ENCODE results near the gene CYB5R4.
A peak's percentile ranks its signal among the peaks of the same experiment; 100 is the strongest.
"Not testable (repeated sequence)": the region's sequence is repeated elsewhere in the genome, so short reads cannot be mapped to it uniquely, and the experiment has no call there.

The CYB5R4 gene

DNA sequence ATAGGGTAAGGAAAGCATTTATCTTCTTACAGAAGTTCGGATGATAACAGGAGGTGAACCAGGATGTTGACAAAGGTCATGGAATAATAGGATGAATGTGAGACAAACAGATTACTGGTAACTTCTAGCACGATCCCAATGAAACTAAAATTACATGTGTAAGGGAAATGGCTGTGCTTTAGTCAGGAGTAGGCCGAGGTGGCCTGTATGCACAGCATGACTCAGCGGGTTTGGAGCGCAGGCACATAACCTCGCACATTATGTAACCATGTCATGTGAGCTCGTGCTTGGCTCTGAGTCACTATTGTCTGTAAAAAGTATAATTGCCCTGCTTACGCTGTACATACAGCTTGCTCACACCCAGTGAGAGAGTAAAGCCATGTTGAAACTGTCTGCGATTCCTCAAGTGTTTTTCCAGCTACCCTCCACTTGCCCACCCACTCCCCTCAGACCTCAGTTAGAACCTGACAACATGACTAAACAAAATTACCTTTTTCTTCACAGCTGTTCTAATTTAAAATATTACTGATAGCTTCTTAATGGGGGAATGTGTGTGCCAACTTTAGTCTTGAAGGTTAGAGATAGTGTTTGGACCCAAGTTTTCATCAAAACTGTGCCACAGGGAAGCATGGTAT lies 8.2 kb downstream of the CYB5R4 start:
- peak; percentile 77 for DNase-seq

DNA sequence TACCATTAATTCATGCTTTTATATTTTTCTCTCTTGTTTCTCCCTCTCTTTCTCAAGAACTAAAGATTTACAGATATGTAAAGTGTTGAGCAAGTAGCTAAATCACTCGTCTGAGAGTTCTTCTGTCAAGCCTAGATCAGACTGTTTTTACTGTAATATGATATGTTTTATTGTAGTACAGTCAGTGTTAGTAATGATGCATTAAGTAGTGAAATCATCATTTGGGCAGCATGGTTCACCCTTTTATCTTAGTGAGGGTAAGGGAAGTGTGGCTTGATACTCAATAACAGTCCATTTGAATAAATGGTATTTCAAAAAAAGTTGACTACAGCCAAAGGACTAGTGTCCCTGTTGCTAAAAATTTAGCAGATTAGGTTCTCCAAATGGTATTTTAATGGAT lies 9.2 kb downstream of the CYB5R4 start:
- DNase-seq = no peak

DNA sequence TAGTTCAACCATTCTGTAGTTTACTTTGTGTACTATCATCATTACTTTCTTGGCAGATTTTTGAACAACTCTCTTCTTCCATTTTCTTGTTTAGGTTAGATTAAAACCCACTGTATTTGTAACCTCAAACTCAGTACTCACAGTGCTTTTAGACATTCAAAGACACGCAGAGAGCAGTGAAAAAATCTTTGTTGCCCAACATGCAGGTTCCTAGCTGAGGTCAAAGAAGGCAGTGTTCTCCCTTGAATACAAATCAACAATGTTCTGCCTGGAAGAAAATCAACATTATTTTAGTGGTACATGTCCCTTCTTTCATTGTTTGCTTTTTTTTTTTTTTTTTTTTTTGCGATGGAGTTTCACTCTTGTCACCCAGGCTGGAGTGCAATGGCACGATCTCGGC lies 11.2 kb downstream of the CYB5R4 start:
- DNase-seq = no peak

- DNase-seq = no peak
Observed at GRCh38 chr6:83872386-83873118, 13.1 kb downstream of the CYB5R4 start.

GRCh38 chr6:83873869-83874268 lies 14.4 kb downstream of the CYB5R4 start:
- DNase-seq = no peak

GRCh38 chr6:83875843-83876242 lies 16.4 kb downstream of the CYB5R4 start:
- DNase-seq = no peak

GRCh38 chr6:83878902-83879644 lies 19.6 kb downstream of the CYB5R4 start:
- no peak for DNase-seq

DNA sequence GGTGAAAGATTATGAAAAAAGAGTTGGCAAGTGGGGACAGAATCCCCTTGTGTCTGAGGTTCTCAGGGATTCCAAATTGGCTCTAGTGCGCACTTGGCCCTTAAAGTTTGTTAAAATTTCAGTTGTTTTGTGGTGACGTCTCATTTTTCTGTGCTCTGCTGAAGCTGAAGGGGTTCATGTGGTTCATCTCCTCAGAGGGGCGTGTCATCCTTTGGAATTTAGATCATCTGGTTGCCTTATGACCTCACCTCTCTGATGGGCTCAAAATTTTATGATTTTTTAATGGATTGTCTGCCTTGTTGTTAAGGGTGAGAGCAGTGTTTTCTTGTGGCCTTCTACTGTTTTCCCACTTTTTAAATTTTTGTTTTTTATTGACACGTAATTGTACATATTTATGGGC lies 20.3 kb downstream of the CYB5R4 start:
- no peak for DNase-seq

DNA sequence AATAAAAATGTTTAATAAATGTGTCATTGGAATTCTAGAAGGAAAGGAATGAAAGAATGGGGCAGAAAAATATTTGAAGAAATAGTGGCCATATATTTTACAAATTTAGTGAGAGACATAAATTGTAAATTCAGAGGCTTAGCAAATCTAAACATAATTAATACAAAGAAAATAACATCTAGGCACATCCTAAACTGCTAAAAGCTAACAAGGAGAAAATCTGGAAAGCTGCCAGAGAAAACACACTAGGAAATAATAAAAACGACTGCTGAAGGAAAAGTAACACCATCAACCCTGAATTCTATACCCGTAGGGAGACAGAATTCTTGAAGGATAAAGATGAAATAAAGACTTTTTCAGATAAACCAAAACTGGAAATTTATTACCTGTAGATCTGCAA lies 23.8 kb downstream of the CYB5R4 start:
- DNase-seq = no peak

DNA sequence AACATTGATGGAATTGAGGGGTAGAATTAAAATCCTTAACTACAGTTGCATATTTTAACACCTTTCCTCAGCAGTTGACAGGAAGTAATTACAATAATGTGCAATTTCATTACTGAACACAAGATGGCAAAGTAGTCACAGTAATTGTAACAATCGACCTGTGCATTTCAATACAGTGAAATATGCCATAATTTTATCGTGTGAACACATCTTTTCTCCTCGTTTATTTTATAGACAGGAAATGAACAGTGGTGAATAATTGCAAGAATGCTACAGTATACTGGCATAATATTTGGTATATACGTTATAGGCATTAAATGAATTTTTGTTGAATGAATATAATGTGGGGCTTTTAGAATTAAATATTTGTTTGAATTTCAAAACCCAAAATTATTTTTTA lies 25.0 kb downstream of the CYB5R4 start:
- DNase-seq = no peak

DNA sequence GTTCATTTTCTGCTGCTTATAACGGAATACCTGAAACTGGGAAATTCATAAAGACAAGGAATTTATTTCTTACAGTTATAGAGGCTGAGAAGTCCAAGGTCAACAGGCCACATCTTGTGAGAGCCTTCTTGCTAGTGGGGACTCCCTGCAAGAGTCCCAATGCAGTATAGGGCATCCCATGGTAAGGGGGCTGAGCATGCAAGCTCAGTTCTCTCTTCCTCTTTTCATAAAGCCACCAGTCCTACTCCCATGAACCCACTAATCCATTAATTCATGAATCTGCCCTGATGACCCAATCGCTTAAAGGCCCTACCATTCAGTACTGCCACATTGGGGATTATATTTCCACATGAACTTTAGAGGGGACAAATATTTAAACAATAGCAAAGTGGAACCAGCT lies 26.5 kb downstream of the CYB5R4 start:
- no peak for DNase-seq

- DNase-seq = no peak
Observed at GRCh38 chr6:83889621-83890020, 30.1 kb downstream of the CYB5R4 start.

GRCh38 chr6:83890520-83890919 lies 31.0 kb downstream of the CYB5R4 start:
- DNase-seq = no peak

DNA sequence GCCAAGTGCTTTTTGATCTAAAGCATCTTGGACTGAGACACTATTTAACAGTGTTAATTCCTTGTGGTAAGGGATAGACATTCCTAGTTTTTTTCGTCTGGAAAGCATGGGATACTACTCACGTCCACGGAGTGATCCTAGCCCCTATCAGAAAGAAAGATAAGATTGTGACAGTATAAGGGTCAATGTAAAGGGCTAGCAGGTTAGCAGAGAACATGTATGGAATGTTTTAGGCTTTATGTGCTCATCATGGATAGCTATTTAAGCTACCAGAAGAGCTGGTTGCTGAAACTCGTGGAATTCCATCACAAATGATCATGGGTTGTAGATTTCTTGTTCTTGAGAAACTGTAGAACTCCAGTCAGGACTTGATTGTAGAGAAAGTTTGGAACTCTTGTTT lies 32.1 kb downstream of the CYB5R4 start:
- DNase-seq = no peak

GRCh38 chr6:83893024-83893423 lies 33.5 kb downstream of the CYB5R4 start:
- DNase-seq = no peak

DNA sequence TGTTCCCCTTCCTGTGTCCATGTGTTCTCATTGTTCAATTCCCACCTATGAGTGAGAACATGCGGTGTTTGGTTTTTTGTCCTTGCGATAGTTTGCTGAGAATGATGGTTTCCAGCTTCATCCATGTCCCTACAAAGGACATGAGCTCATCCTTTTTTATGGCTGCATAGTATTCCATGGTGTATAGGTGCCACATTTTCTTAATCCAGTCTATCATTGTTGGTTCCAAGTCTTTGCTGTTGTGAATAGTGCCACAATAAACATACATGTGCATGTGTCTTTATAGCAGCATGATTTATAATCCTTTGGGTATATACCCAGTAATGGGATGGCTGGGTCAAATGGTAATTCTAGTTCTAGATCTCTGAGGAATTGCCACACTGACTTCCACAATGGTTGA lies 37.6 kb downstream of the CYB5R4 start:
- not testable (repeated sequence) for DNase-seq

GRCh38 chr6:83901624-83902023 lies 42.1 kb downstream of the CYB5R4 start:
- no peak for DNase-seq

DNA sequence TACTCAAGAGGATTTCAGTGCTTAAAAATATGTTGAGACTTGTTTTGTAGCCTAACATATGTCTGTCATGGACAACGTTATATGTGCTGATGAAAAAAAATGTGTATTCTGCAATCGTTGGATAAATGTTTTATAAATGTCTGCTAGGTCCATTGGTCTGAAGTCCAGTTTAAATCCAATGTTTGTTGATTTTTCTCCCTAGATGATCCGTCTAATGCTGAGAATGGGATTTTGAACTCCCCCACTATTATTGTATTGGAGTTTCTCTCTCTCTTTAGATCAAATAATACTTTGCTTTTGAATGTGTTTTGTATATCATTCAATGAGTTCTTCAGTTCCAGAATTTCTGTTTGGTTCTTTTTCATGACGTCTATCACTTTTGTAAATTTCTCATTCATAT lies 44.9 kb downstream of the CYB5R4 start:
- DNase-seq = no peak

DNA sequence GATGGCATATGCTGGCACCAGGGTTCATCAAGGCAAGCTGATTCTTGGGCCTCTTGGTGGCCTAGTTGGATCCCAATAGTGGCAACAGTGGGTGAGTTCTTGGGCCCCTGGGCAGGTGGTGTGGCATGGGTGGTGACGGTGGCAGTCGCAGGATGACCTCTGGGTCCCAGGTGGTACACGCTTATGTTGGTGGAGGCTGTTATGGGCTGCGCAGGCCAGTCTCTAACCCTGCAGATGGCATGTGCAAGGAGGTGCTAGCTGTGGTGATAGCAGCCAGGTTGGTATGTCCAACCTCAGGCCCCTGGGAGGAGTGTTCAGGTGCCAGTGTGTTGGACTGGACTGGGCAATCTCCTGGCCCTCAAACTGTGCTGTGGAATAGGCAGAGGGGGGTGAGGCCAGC lies 46.2 kb downstream of the CYB5R4 start:
- DNase-seq = no peak

DNA sequence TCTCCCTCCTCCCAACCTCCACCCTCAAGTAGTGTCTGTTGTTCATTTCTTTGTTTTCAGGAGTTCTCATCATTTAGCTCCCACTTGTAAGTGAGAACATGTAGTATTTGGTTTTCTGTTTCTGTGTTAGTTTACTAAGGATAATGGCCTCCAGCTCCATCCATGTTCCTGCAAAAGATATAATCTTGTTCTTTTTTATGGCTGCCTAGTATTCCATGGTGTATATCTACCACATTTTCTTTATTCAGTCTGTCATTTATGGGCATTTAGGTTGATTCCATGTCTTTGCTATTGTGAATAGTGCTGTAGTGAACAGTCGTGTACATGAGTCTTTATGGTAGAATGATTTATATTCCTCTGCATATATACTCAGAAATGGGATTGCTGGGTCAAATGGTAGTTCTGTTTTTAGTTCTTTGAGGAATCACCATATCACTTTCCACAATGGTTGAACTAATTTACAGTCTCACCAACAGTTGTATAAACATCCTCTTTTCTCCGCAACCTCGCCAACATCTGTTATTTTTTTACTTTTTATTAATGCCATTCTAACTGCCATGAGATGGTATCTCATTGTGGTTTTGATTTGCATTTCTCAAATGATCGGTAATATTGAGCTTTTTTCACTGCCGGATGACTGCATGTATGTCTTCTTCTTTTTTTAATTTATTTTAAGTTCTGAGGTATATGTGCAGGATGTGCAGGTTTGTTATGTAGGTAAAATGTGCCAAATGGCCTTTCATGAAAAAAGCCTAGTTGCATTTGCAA lies 48.3 kb downstream of the CYB5R4 start:
- DNase-seq = not testable (repeated sequence)

GRCh38 chr6:83908813-83909212 lies 49.3 kb downstream of the CYB5R4 start:
- no peak for DNase-seq

GRCh38 chr6:83911278-83911677 lies 51.8 kb downstream of the CYB5R4 start:
- no peak for DNase-seq

GRCh38 chr6:83914953-83915352 lies 55.5 kb downstream of the CYB5R4 start:
- no peak for DNase-seq

All from CD4-positive, alpha-beta T cell treated with Interleukin-15 for 1 hour (primary cell).